ENCODE results near the gene PMPCA. TPM values are rescaled to one million over a fixed set of nuclear protein-coding genes. Genes with fewer than 3 reads are reported as not detected.

Gene PMPCA
- polyA plus RNA-seq, 1 experiment, result 65.8 TPM

- no peaks in the 10 kb centered on the region for H3K27me3 ChIP-seq (ENCODE audit: control insufficient read depth, insufficient read depth, low read length)
- ChIA-PET POLR2A (no interaction called here), CTCF (no interaction called here)
Observed at GRCh38 chr9:136432591-136432990, 22.1 kb downstream of the PMPCA start.

GRCh38 chr9:136433043-136433715, 22.7 kb downstream of the PMPCA start:
- Histone ChIP-seq H3K9me3 (ENCODE audit: control insufficient read depth, insufficient read depth, low read length) (peaks cover 5% of the 10 kb centered on the region; the same call in 1 of the 2 replicates), H3K4me3 (ENCODE audit: low read depth, low read length) (no peak overlapping the region), H3K27ac (ENCODE audit: low read depth, low read length) (no peak overlapping the region), H3K27me3 (ENCODE audit: control insufficient read depth, insufficient read depth, low read length) (no peaks in the 10 kb centered on the region)
- no peak for DNase-seq (ENCODE audit: low read depth, low spot score)
- ChIA-PET POLR2A (interaction anchor here (0.6 kb wide), 1 partner anchor 14 kb away, joined by 4 read pairs; no protein-coding TSS in a partner anchor), CTCF (no interaction called here)
- TF ChIP-seq CTCF (IDR thresholded peaks at IDR 0.05; ENCODE audit: low read depth, low read length), result no peak

More at GRCh38 chr9:136432591-136432990, 22.1 kb downstream of the PMPCA start:
- Histone ChIP-seq H3K27ac (ENCODE audit: low read depth, low read length) (no peak overlapping the region), H3K4me3 (ENCODE audit: low read depth, low read length) (no peak overlapping the region), H3K9me3 (ENCODE audit: control insufficient read depth, insufficient read depth, low read length) (peaks cover 5% of the 10 kb centered on the region; the same call in 1 of the 2 replicates)
- TF ChIP-seq CTCF (IDR thresholded peaks at IDR 0.05; ENCODE audit: low read depth, low read length), result no peak
- DNase-seq (ENCODE audit: low read depth, low spot score), result no peak

- no peak overlapping the region for H3K4me3 ChIP-seq (ENCODE audit: low read depth, low read length)
- no peak overlapping the region for H3K27ac ChIP-seq (ENCODE audit: low read depth, low read length)
- DNase-seq (ENCODE audit: low read depth, low spot score), result no peak
- ChIA-PET POLR2A (interaction anchor here (0.6 kb wide), 1 partner anchor 14 kb away, joined by 4 read pairs; no protein-coding TSS in a partner anchor), CTCF (interaction anchor here (0.6 kb wide), 1 partner anchor 46 kb away, joined by 3 read pairs; no protein-coding TSS in a partner anchor)
- H3K27me3 ChIP-seq (ENCODE audit: control insufficient read depth, insufficient read depth, low read length), result no peaks in the 10 kb centered on the region
- H3K9me3 ChIP-seq (ENCODE audit: control insufficient read depth, insufficient read depth, low read length), result peaks cover 5% of the 10 kb centered on the region; the same call in 1 of the 2 replicates
- TF ChIP-seq CTCF (IDR thresholded peaks at IDR 0.05; ENCODE audit: low read depth, low read length), result no peak
Observed at GRCh38 chr9:136433849-136434579, 23.6 kb downstream of the PMPCA start.

DNA sequence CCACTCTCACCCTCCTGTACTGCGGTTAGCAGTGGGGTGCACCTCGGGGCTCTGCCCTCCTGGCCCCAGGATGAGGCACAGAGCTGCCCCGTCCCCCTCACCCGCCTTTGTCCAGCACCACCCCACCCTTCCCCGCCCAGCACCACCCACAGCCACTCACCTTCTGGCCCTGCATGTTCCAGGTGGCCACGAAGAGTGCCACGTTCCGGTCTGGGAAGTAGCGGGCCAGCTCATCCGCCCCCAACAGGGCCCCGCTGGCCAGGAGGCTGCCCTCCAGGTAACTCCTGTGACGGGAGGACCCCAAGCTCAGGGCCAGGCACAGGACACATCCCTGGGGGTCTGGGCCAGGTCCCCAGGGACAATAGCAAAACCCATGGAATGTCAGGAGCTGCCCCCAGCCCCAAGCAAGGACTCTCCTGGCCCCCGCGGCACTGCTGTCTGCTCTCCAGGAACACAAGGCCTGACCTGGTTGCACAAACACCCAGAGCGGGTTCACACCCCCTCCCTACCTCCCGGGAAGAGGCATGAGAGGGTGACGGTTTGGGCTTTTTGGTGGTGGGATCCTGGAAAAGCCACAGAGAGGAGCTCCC, 24.2 kb downstream of the PMPCA start:
- H3K27ac ChIP-seq (ENCODE audit: low read depth, low read length), result no peak overlapping the region
- H3K27me3 ChIP-seq (ENCODE audit: control insufficient read depth, insufficient read depth, low read length), result no peaks in the 10 kb centered on the region
- H3K4me3 ChIP-seq (ENCODE audit: low read depth, low read length), result no peak overlapping the region
- DNase-seq (ENCODE audit: low read depth, low spot score), result no peak
- ChIA-PET CTCF (interaction anchor here (0.6 kb wide), 1 partner anchor 45 kb away, joined by 3 read pairs; no protein-coding TSS in a partner anchor), POLR2A (no interaction called here)
- no peak for TF ChIP-seq CTCF (IDR thresholded peaks at IDR 0.05; ENCODE audit: low read depth, low read length)
- peaks cover 5% of the 10 kb centered on the region; the same call in 1 of the 2 replicates for H3K9me3 ChIP-seq (ENCODE audit: control insufficient read depth, insufficient read depth, low read length)

Measured in AG04450 (cell line).